Endothelial cell of umbilical vein (primary cell): ENCODE results near the gene INIP.

Source experiments
- CTCF ChIP-seq, 2 donors: IDR thresholded peaks; 1 replicate in 1 of 2; 2 replicates in 1 of 2; pipeline ENCODE4 v1.5.1; 2011; ENCODE audit warnings: low read length in 2 of 2, mild to moderate bottlenecking in 2 of 2, moderate library complexity in 2 of 2, control low read depth in 1 of 2, inconsistent platforms in 1 of 2, low read depth in 1 of 2; ENCODE audit not compliant: insufficient read depth in 1 of 2; ENCODE audit errors: extremely low read depth in 1 of 2
- EZH2 ChIP-seq: IDR thresholded peaks from 2 replicates; pipeline ENCODE4 v1.6.1; 2012; ENCODE audit warnings: borderline replicate concordance, low read depth, mild to moderate bottlenecking, moderate library complexity, low read length, inconsistent platforms; ENCODE audit not compliant: severe bottlenecking
- POLR2A ChIP-seq: IDR thresholded peaks from 2 replicates; pipeline ENCODE4 v1.6.1; 2012; ENCODE audit warnings: low read depth, mild to moderate bottlenecking, control low read depth, low read length

DNA sequence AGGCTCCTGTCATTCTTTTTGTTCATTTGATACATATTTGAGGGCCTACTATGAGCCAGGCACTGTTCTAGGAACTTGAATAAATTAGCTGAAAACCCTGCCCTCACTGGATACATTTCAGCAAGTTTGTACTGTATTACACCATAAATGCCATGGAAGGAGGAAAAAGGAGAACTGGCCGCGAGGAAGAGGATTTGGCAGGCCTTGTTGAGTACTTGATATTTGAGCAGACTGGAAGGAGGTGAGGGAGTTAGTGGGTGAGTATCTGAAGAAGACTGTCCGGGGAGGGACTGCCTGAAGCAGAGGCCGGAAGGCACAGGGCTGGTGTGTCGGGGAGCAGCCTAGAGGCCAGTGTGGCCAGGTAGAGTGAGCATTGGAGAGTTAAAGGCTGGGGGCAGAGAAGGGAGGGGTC is 37.1 kb upstream of the INIP start:
- TF ChIP-seq EZH2 (no peak), CTCF (IDR thresholded peaks at IDR 0.05; ENCODE audit: extremely low read depth in 1 of 2, insufficient read depth in 1 of 2, low read depth in 1 of 2, low read length in 2 of 2) (no peak), POLR2A (no peak)
